Activated effector memory CD4-positive, alpha-beta T cell treated with Interleukin-2 at 50 U/mL for 16 hours (primary cell): Measurements from ENCODE around the gene ACACB.

Experiments
- DNase-seq: peaks from one replicate; pipeline ENCODE4 v3.0.0-alpha.2; 2020

Gene ACACB

GRCh38 chr12:109110988-109111495, 5.3 kb upstream of the ACACB start:
- peak; percentile 38 for DNase-seq

GRCh38 chr12:109112720-109113465, 3.5 kb upstream of the ACACB start:
- no peak for DNase-seq

- no peak for DNase-seq
These were observed 2.6 kb upstream of the ACACB start for GRCh38 chr12:109113661-109114321.

GRCh38 chr12:109114644-109115043, 1.7 kb upstream of the ACACB start:
- no peak for DNase-seq

GRCh38 chr12:109115404-109115757, 1.0 kb upstream of the ACACB start:
- no peak for DNase-seq

- no peak for DNase-seq
These were observed 193 bp downstream of the ACACB start for GRCh38 chr12:109116611-109116949.

- DNase-seq: no peak
These were observed 3.7 kb downstream of the ACACB start for GRCh38 chr12:109120095-109120494.

- no peak for DNase-seq
These were observed 4.2 kb downstream of the ACACB start for GRCh38 chr12:109120557-109120956.

- DNase-seq: no peak
These were observed 5.0 kb downstream of the ACACB start for GRCh38 chr12:109121346-109121880.

- no peak for DNase-seq
These were observed 8.7 kb downstream of the ACACB start for GRCh38 chr12:109124878-109125648.

- no peak for DNase-seq
These were observed 9.4 kb downstream of the ACACB start for GRCh38 chr12:109125791-109126190.

GRCh38 chr12:109126784-109127183, 10.4 kb downstream of the ACACB start:
- DNase-seq: no peak

- DNase-seq: no peak
These were observed 11.3 kb downstream of the ACACB start for GRCh38 chr12:109127533-109128242.

GRCh38 chr12:109130297-109131153, 14.1 kb downstream of the ACACB start:
- DNase-seq: no peak

GRCh38 chr12:109131154-109132050, 15.0 kb downstream of the ACACB start:
- no peak for DNase-seq

- no peak for DNase-seq
These were observed 18.0 kb downstream of the ACACB start for GRCh38 chr12:109134186-109134917.

- DNase-seq: no peak
These were observed 20.7 kb downstream of the ACACB start for GRCh38 chr12:109137055-109137454.

- DNase-seq: no peak
These were observed 23.0 kb downstream of the ACACB start for GRCh38 chr12:109139360-109139759.

- no peak for DNase-seq
These were observed 23.4 kb downstream of the ACACB start for GRCh38 chr12:109139791-109140190.

- DNase-seq: no peak
These were observed 24.2 kb downstream of the ACACB start for GRCh38 chr12:109140560-109140959.
